HFF-Myc (cell line): ENCODE measurements around the gene NBEA.

ENCODE experiments used
- DNase-seq: peaks from one replicate; pipeline ENCODE4 v3.0.0-alpha.2; 2011; ENCODE audit warnings: low read depth; ENCODE audit errors: extremely low read depth
- H3K4me3 ChIP-seq: replicated peaks from 2 replicates; pipeline ENCODE4 v1.5.1; 2011; ENCODE audit warnings: low read depth, mild to moderate bottlenecking, control low read depth, low read length
- CTCF ChIP-seq: IDR thresholded peaks from 2 replicates; pipeline ENCODE4 v1.5.1; 2012; ENCODE audit warnings: mild to moderate bottlenecking, low read depth, low read length, control low read depth; ENCODE audit errors: missing control alignments

The NBEA gene

GRCh38 chr13:35190241-35190640, 248.2 kb downstream of the NBEA start:
- no peak overlapping the region for H3K4me3 ChIP-seq
- peak; percentile 80 for DNase-seq
- TF ChIP-seq CTCF, result no peak

GRCh38 chr13:35191883-35192282, 249.8 kb downstream of the NBEA start:
- no peak for TF ChIP-seq CTCF
- peak; percentile 72 for DNase-seq
- H3K4me3 ChIP-seq, result no peak overlapping the region

GRCh38 chr13:35198613-35199200, 256.6 kb downstream of the NBEA start:
- no peak for TF ChIP-seq CTCF
- no peak for DNase-seq
- no peak overlapping the region for H3K4me3 ChIP-seq

- no peak for DNase-seq
- no peak for TF ChIP-seq CTCF
- no peak overlapping the region for H3K4me3 ChIP-seq
These were observed 266.5 kb downstream of the NBEA start for GRCh38 chr13:35208587-35208986.

GRCh38 chr13:35210261-35210660, 268.2 kb downstream of the NBEA start:
- no peak for DNase-seq
- H3K4me3 ChIP-seq, result no peak overlapping the region
- TF ChIP-seq CTCF, result no peak

GRCh38 chr13:35211949-35212348, 269.9 kb downstream of the NBEA start:
- DNase-seq, result no peak
- no peak overlapping the region for H3K4me3 ChIP-seq
- TF ChIP-seq CTCF, result no peak

GRCh38 chr13:35213911-35214310, 271.8 kb downstream of the NBEA start:
- H3K4me3 ChIP-seq, result no peak overlapping the region
- no peak for TF ChIP-seq CTCF
- DNase-seq, result no peak
